CD14-positive monocyte (primary cell): ENCODE results near the gene ZNF275. TPM values are rescaled to one million over a fixed set of nuclear protein-coding genes. Genes with fewer than 3 reads are reported as not detected.

Source experiments
- DNase-seq, 3 donors: peaks; one replicate each; pipeline ENCODE4 v3.0.0-alpha.2; 2011 to 2022
- H2AFZ ChIP-seq: 2 replicates; pipeline ENCODE4 v1.6.0; 2012; ENCODE audit warnings: mild to moderate bottlenecking, low read depth, low read length, inconsistent platforms; ENCODE audit not compliant: insufficient read depth, poor library complexity, severe bottlenecking
- H3K27ac ChIP-seq, 2 donors: 1 replicate in 1 of 2; 2 replicates in 1 of 2; pipeline ENCODE4 v1.5.1; 2012 to 2013; ENCODE audit warnings: low read length in 2 of 2, control low read depth in 1 of 2, inconsistent platforms in 1 of 2, low read depth in 1 of 2, mild to moderate bottlenecking in 1 of 2
- H3K27me3 ChIP-seq, 2 donors: one replicate each; pipeline versions ENCODE4 v1.6.0 to v1.6.1; 2011 to 2013; ENCODE audit warnings: low read length in 2 of 2; ENCODE audit not compliant: control insufficient read depth in 2 of 2, insufficient read depth in 2 of 2
- H3K36me3 ChIP-seq, 2 donors: replicated peaks in 1 of 2; 1 replicate in 1 of 2; 2 replicates in 1 of 2; pipeline versions ENCODE4 v1.5.1 to v1.6.1; 2012 to 2013; ENCODE audit warnings: low read length in 2 of 2, control low read depth in 1 of 2, inconsistent platforms in 1 of 2, mild to moderate bottlenecking in 1 of 2; ENCODE audit not compliant: insufficient read depth in 2 of 2, control insufficient read depth in 1 of 2
- H3K4me1 ChIP-seq, 2 donors: 1 replicate in 1 of 2; 2 replicates in 1 of 2; pipeline versions ENCODE4 v1.5.1 to v1.6.1; 2012 to 2013; ENCODE audit warnings: low read length in 2 of 2, control low read depth in 1 of 2, inconsistent platforms in 1 of 2, mild to moderate bottlenecking in 1 of 2, moderate library complexity in 1 of 2; ENCODE audit not compliant: insufficient read depth in 2 of 2, control insufficient read depth in 1 of 2
- H3K4me2 ChIP-seq: replicated peaks from 2 replicates; pipeline ENCODE3; 2012; ENCODE audit warnings: low read length, moderate library complexity, mild to moderate bottlenecking; ENCODE audit not compliant: poor library complexity, severe bottlenecking; ENCODE audit errors: extremely low read depth
- H3K4me3 ChIP-seq, 3 experiments: fragments of 200-600 bp in 1 of 3; sonication (generic) in 1 of 3; replicated peaks in 1 of 3; 1 replicate in 2 of 3; 2 replicates in 1 of 3; pipeline ENCODE4 v1.5.1; 2011 to 2013; ENCODE audit warnings: low read length in 3 of 3, mild to moderate bottlenecking in 3 of 3, control low read depth in 2 of 3, low read depth in 2 of 3, inconsistent platforms in 1 of 3, moderate library complexity in 1 of 3
- H3K79me2 ChIP-seq: 2 replicates; pipeline ENCODE4 v1.6.0; 2012; ENCODE audit warnings: mild to moderate bottlenecking, control low read depth, inconsistent platforms, low read length, moderate library complexity; ENCODE audit not compliant: insufficient read depth
- H3K9ac ChIP-seq: 2 replicates; pipeline ENCODE4 v1.6.0; 2017; ENCODE audit warnings: low read length, mild to moderate bottlenecking; ENCODE audit not compliant: insufficient read depth, poor library complexity, severe bottlenecking
- H3K9me3 ChIP-seq, 2 donors: replicated peaks in 1 of 2; 1 replicate in 1 of 2; 2 replicates in 1 of 2; pipeline versions ENCODE4 v1.5.1 to v1.6.1; 2012 to 2013; ENCODE audit warnings: low read length in 2 of 2, control low read depth in 1 of 2; ENCODE audit not compliant: control insufficient read depth in 1 of 2, insufficient read depth in 1 of 2
- H4K20me1 ChIP-seq: 2 replicates; pipeline ENCODE4 v1.6.0; 2012; ENCODE audit warnings: mild to moderate bottlenecking, low read length, control low read depth, moderate library complexity; ENCODE audit not compliant: insufficient read depth
- H3K27ac Mint-ChIP-seq, 7 donors: one replicate each; pipeline ENCODE4 v1.8.0; 2020; ENCODE audit warnings: mild to moderate bottlenecking in 7 of 7, mixed read lengths in 7 of 7, moderate library complexity in 6 of 7, inconsistent platforms in 2 of 7
- H3K27me3 Mint-ChIP-seq, 3 donors: one replicate each; pipeline ENCODE4 v1.8.0; 2021 to 2022; ENCODE audit warnings: low read depth in 3 of 3, mild to moderate bottlenecking in 3 of 3, mixed read lengths in 3 of 3, moderate library complexity in 3 of 3, inconsistent platforms in 1 of 3
- H3K36me3 Mint-ChIP-seq, 2 donors: one replicate each; pipeline ENCODE4 v1.8.0; 2020; ENCODE audit warnings: mixed read lengths in 2 of 2, inconsistent platforms in 1 of 2, mild to moderate bottlenecking in 1 of 2
- H3K4me1 Mint-ChIP-seq: one replicate; pipeline ENCODE4 v1.8.0; 2020; ENCODE audit warnings: mild to moderate bottlenecking, mixed read lengths
- H3K4me3 Mint-ChIP-seq, 2 donors: one replicate each; pipeline ENCODE4 v1.8.0; 2020; ENCODE audit warnings: mild to moderate bottlenecking in 2 of 2, mixed read lengths in 2 of 2, moderate library complexity in 1 of 2
- H3K9me3 Mint-ChIP-seq, 7 donors: one replicate each; pipeline ENCODE4 v1.8.0; 2020 to 2022; ENCODE audit warnings: mixed read lengths in 7 of 7, mild to moderate bottlenecking in 6 of 7, moderate library complexity in 6 of 7, inconsistent platforms in 2 of 7
- CTCF ChIP-seq: fragments of 200-600 bp; IDR thresholded peaks from one replicate; pipeline ENCODE4 v1.8.0; 2022; ENCODE audit warnings: antibody characterized with exemption, mild to moderate bottlenecking
- WGBS: methylation state at CpG from one replicate; pipeline ENCODE4 v1.1.5; 2013; ENCODE audit warnings: missing lambda C conversion rate; ENCODE audit not compliant: insufficient coverage; 5-methylcytosine and 5-hydroxymethylcytosine counted together
- intact Hi-C, 2 donors: fragments of 100-400 bp; cut with micrococcal nuclease; formaldehyde crosslinking; loops; one replicate each; pipeline versions ENCODE4 v1.15.0 to v1.15.1; 2023
- polyA plus RNA-seq, 3 donors: library from polyadenylated mRNA; depleted of rRNA in 1 of 3; unstranded in 2 of 3; stranded (reverse) in 1 of 3; fragments of 300-500 nt in 2 of 3; fragments of >200 nt in 1 of 3; fragmentation: Illumina TruSeq in 2 of 3; gene quantifications; 1 replicate in 2 of 3; 2 replicates in 1 of 3; pipeline ENCODE4 v1.2.3, GENCODE V29; 2012 to 2021

ZNF275 gene
- polyA plus RNA-seq, 3 donors: 1.0 to 4.7 (median 2.1) TPM

GRCh38 chrX:153306527-153307115, 27.3 kb upstream of the ZNF275 start:
- Mint-ChIP-seq H3K27me3 (peaks cover 14 to 28% (median 23%) of the 10 kb centered on the region in 3 donors), H3K4me1 (no peaks in the 10 kb centered on the region), H3K4me3 (no peak overlapping the region), H3K27ac (no peak overlapping the region), H3K36me3 (no peaks in the 10 kb centered on the region), H3K9me3 (peaks cover 0 to 2% (median 0%) of the 10 kb centered on the region in 7 donors)
- intact Hi-C loops: no loop called here
- 100% methylated on average over 6 of the region's 17 CpGs for WGBS
- Histone ChIP-seq H3K9me3 (no peaks in the 10 kb centered on the region), H3K36me3 (no peaks in the 10 kb centered on the region), H3K4me3 (no peak overlapping the region), H2AFZ (no peak overlapping the region), H3K79me2 (no peaks in the 10 kb centered on the region), H3K4me1 (no peaks in the 10 kb centered on the region), H3K9ac (no peak overlapping the region), H3K27ac (no peak overlapping the region), H3K4me2 (no peak overlapping the region), H4K20me1 (no peaks in the 10 kb centered on the region), H3K27me3 (peaks cover 0 to 20% of the 10 kb centered on the region in 2 donors)
- no peak for TF ChIP-seq CTCF
- no peak for DNase-seq

GRCh38 chrX:153307276-153308178, 26.4 kb upstream of the ZNF275 start:
- Histone ChIP-seq H3K4me1 (no peaks in the 10 kb centered on the region), H2AFZ (no peak overlapping the region), H3K4me2 (no peak overlapping the region), H3K79me2 (no peaks in the 10 kb centered on the region), H4K20me1 (no peaks in the 10 kb centered on the region), H3K9me3 (no peaks in the 10 kb centered on the region), H3K27me3 (peaks cover 0 to 17% of the 10 kb centered on the region in 2 donors), H3K27ac (no peak overlapping the region), H3K36me3 (no peaks in the 10 kb centered on the region), H3K9ac (no peak overlapping the region), H3K4me3 (no peak overlapping the region)
- Mint-ChIP-seq H3K27me3 (peaks cover 14 to 25% (median 20%) of the 10 kb centered on the region in 3 donors), H3K36me3 (no peaks in the 10 kb centered on the region), H3K4me1 (no peaks in the 10 kb centered on the region), H3K9me3 (peaks cover 0 to 2% (median 0%) of the 10 kb centered on the region in 7 donors), H3K27ac (no peak overlapping the region), H3K4me3 (no peak overlapping the region)
- DNase-seq: no peak
- intact Hi-C loops: no loop called here
- TF ChIP-seq CTCF: no peak
- WGBS: 100% methylated on average over 1 of the region's 12 CpGs
